ENCODE measurements around the gene ZSCAN22. TPM values are rescaled to one million over a fixed set of nuclear protein-coding genes. Genes with fewer than 3 reads are reported as not detected.

The ZSCAN22 gene
- total and polyA plus RNA-seq, 2 experiments from 2014 or later = 2.0 to 2.2 TPM

DNA sequence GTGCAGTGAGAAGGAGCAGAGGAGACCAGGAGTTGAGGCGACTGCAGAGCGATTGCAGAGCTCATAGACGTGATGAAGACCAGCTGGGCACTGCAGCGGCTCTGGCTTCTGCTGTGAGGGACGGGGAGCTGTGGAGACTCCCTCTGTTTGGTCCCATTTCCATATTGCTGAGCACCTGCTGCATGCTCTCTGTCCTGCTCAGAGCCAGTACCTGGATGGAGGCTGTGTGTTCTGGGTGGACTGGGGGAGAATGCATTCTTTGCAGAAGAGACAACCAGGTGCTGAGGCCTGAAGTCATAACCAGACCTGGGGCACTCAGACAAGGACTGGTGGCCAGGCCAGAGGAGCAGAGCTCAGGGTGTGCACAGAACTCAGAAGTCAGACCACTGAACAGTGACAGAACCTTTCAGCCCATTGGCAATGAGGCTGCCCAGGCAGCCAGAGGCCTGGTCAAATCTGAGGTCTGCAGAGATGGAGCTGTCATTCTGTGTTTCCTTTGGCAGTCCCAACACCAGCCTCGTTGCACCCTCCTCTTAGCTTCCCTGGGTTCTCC, 27.8 kb downstream of the ZSCAN22 start:
- Histone ChIP-seq H3K4me3 (no peak overlapping the region), H3K36me3 (replicated peaks; ENCODE audit: insufficient read depth, low read depth) (no peaks in the 10 kb centered on the region), H4K20me1 (ENCODE audit: insufficient read depth, poor library complexity, severe bottlenecking) (no peaks in the 10 kb centered on the region), H2AFZ (no peak overlapping the region), H3K27me3 (no peaks in the 10 kb centered on the region), H3K79me2 (no peaks in the 10 kb centered on the region), H3K27ac (no peak overlapping the region), H3K9me3 (ENCODE audit: low read depth) (no peaks in the 10 kb centered on the region), H3K9me2 (replicated peaks; ENCODE audit: insufficient read depth) (no peaks in the 10 kb centered on the region), H3K4me1 (ENCODE audit: insufficient read depth) (no peaks in the 10 kb centered on the region), H3K4me2 (no peak overlapping the region)
- no peak for DNase-seq (ENCODE audit: low spot score)
- TF ChIP-seq EZH2phosphoT487 (IDR thresholded peaks at IDR 0.05; ENCODE audit: low read depth, severe bottlenecking, unreplicated experiment) = no peak
- TF ChIP-seq, protein P1, sequence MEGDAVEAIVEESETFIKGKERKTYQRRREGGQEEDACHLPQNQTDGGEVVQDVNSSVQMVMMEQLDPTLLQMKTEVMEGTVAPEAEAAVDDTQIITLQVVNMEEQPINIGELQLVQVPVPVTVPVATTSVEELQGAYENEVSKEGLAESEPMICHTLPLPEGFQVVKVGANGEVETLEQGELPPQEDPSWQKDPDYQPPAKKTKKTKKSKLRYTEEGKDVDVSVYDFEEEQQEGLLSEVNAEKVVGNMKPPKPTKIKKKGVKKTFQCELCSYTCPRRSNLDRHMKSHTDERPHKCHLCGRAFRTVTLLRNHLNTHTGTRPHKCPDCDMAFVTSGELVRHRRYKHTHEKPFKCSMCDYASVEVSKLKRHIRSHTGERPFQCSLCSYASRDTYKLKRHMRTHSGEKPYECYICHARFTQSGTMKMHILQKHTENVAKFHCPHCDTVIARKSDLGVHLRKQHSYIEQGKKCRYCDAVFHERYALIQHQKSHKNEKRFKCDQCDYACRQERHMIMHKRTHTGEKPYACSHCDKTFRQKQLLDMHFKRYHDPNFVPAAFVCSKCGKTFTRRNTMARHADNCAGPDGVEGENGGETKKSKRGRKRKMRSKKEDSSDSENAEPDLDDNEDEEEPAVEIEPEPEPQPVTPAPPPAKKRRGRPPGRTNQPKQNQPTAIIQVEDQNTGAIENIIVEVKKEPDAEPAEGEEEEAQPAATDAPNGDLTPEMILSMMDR (IDR thresholded peaks at IDR 0.05; ENCODE audit: poor library complexity) = no peak
- no peak for TF ChIP-seq EZH2 (IDR thresholded peaks at IDR 0.05; ENCODE audit: borderline replicate concordance)
- WGBS (ENCODE audit: low lambda C conversion rate, missing lambda C conversion rate) = 92% methylated on average over 6 of the region's 6 CpGs

DNA sequence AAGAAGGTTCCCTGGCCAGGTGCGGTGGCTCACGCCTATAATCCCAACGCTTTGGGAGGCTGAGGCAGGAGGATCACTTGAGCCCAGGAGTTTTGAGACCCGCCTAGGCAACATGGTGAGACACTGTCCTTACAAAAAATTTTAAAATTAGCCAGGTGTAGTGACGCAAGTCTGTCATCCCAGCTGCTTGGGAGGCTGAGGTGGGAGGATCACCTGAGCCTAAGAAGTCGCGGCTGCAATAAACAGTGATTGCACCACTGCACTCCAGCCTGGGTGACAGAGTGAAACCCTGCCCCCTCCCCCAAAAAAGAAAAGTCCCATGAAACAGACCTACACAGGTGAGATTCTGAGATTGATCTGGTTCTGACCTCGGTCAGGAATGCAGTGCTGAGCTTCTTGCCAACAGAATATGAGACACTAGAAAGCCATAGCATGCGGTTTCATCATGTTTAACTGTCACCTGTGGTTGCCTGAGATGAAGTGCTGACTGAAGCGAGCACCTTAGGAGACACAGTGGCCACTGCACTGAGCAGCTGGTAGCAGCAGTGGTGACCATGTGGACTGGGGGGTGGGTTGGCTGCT, 28.5 kb downstream of the ZSCAN22 start:
- 93% methylated on average over 10 of the region's 10 CpGs for WGBS (ENCODE audit: low lambda C conversion rate, missing lambda C conversion rate)
- no peak for DNase-seq (ENCODE audit: low spot score)
- Histone ChIP-seq H3K79me2 (no peaks in the 10 kb centered on the region), H3K4me2 (no peak overlapping the region), H3K27ac (no peak overlapping the region), H3K4me1 (ENCODE audit: insufficient read depth) (no peaks in the 10 kb centered on the region), H4K20me1 (ENCODE audit: insufficient read depth, poor library complexity, severe bottlenecking) (no peaks in the 10 kb centered on the region), H3K27me3 (no peaks in the 10 kb centered on the region), H3K4me3 (no peak overlapping the region), H2AFZ (no peak overlapping the region), H3K36me3 (replicated peaks; ENCODE audit: insufficient read depth, low read depth) (no peaks in the 10 kb centered on the region), H3K9me3 (ENCODE audit: low read depth) (no peaks in the 10 kb centered on the region), H3K9me2 (replicated peaks; ENCODE audit: insufficient read depth) (no peaks in the 10 kb centered on the region)
- TF ChIP-seq, protein P1 (IDR thresholded peaks at IDR 0.05; ENCODE audit: poor library complexity) = no peak
- no peak for TF ChIP-seq EZH2 (IDR thresholded peaks at IDR 0.05; ENCODE audit: borderline replicate concordance)
- TF ChIP-seq EZH2phosphoT487 (IDR thresholded peaks at IDR 0.05; ENCODE audit: low read depth, severe bottlenecking, unreplicated experiment) = no peak

- WGBS (ENCODE audit: low lambda C conversion rate, missing lambda C conversion rate) = 99% methylated on average over 88 of the region's 94 CpGs
- Histone ChIP-seq H3K4me3 (no peak overlapping the region), H4K20me1 (ENCODE audit: insufficient read depth, poor library complexity, severe bottlenecking) (no peaks in the 10 kb centered on the region), H3K9me3 (ENCODE audit: low read depth) (no peaks in the 10 kb centered on the region), H3K4me1 (ENCODE audit: insufficient read depth) (no peaks in the 10 kb centered on the region), H3K4me2 (no peak overlapping the region), H3K79me2 (peaks cover 2% of the 10 kb centered on the region), H2AFZ (no peak overlapping the region), H3K27ac (no peak overlapping the region), H3K9me2 (replicated peaks; ENCODE audit: insufficient read depth) (no peaks in the 10 kb centered on the region), H3K36me3 (replicated peaks; ENCODE audit: insufficient read depth, low read depth) (no peaks in the 10 kb centered on the region), H3K27me3 (no peaks in the 10 kb centered on the region)
- DNase-seq (ENCODE audit: low spot score) = no peak
- TF ChIP-seq, protein P1 (IDR thresholded peaks at IDR 0.05; ENCODE audit: poor library complexity) = no peak
- TF ChIP-seq EZH2 (IDR thresholded peaks at IDR 0.05; ENCODE audit: borderline replicate concordance) (no peak), EZH2phosphoT487 (IDR thresholded peaks at IDR 0.05; ENCODE audit: low read depth, severe bottlenecking, unreplicated experiment) (no peak)
Measured at GRCh38 chr19:58355908-58356765, 29.3 kb downstream of the ZSCAN22 start.

Measured in hepatocyte (in vitro differentiated cells).